Measurements from ENCODE around the gene DUSP21.

DUSP21 gene

GRCh38 chrX:44817029-44817428 is 26.8 kb upstream of the DUSP21 start:
- TF ChIP-seq RAD21 (IDR thresholded peaks at IDR 0.05; ENCODE audit: low read depth): no peak
- no peak for TF ChIP-seq EGR1 (IDR thresholded peaks at IDR 0.05)
- TF ChIP-seq CREB1 (IDR thresholded peaks at IDR 0.05; ENCODE audit: low read depth): no peak
- no peak for TF ChIP-seq FOXM1 (IDR thresholded peaks at IDR 0.05; ENCODE audit: borderline replicate concordance, low read depth)
- no peak for TF ChIP-seq TEAD4 (IDR thresholded peaks at IDR 0.05)
- TF ChIP-seq, protein P1, sequence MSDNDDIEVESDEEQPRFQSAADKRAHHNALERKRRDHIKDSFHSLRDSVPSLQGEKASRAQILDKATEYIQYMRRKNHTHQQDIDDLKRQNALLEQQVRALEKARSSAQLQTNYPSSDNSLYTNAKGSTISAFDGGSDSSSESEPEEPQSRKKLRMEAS (IDR thresholded peaks at IDR 0.05): no peak
- TF ChIP-seq USF1 (IDR thresholded peaks at IDR 0.05): no peak
- no peak for TF ChIP-seq TAF1 (IDR thresholded peaks at IDR 0.05; ENCODE audit: low read depth)
- no peak for TF ChIP-seq CEBPB (IDR thresholded peaks at IDR 0.05)
- TF ChIP-seq ZBTB7A (IDR thresholded peaks at IDR 0.05; ENCODE audit: low read depth): no peak
- TF ChIP-seq YY1 (IDR thresholded peaks at IDR 0.05; ENCODE audit: low read depth): no peak
- TF ChIP-seq REST (IDR thresholded peaks at IDR 0.05; ENCODE audit: low read depth): no peak
- no peak for TF ChIP-seq TCF12 (IDR thresholded peaks at IDR 0.05; ENCODE audit: low read depth)

DNA sequence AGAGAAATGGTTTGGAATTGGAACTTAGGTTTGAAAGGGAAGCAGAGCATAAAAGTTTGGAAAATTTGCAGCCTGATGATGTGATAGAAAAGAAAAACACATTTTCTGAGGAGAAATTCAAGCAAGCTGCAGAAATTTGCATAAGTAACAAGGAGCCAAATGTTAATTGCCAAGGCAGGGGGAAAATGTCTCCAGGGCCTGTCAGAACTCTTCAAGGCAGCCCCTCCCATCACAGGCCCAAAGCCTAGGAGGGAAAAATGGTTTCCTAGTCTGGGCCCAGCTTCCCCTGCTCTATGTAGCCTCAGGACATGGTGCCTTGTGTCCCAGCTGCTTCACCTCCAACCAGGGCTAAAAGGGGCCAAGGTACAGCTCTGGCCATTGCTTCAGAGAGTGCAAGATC is 21.2 kb upstream of the DUSP21 start:
- TF ChIP-seq EP300 (IDR thresholded peaks at IDR 0.05; ENCODE audit: borderline replicate concordance): no peak
- no peak for TF ChIP-seq TCF12 (IDR thresholded peaks at IDR 0.05; ENCODE audit: low read depth)
- TF ChIP-seq USF1 (IDR thresholded peaks at IDR 0.05): no peak
- no peak for TF ChIP-seq CEBPB (IDR thresholded peaks at IDR 0.05)
- no peak for TF ChIP-seq REST (IDR thresholded peaks at IDR 0.05; ENCODE audit: low read depth)
- no peak for TF ChIP-seq ZBTB7A (IDR thresholded peaks at IDR 0.05; ENCODE audit: low read depth)
- TF ChIP-seq FOXM1 (IDR thresholded peaks at IDR 0.05; ENCODE audit: borderline replicate concordance, low read depth): no peak
- TF ChIP-seq, protein P1 (IDR thresholded peaks at IDR 0.05): no peak
- no peak for TF ChIP-seq TAF1 (IDR thresholded peaks at IDR 0.05; ENCODE audit: low read depth)
- TF ChIP-seq TEAD4 (IDR thresholded peaks at IDR 0.05): no peak
- no peak for TF ChIP-seq CREB1 (IDR thresholded peaks at IDR 0.05; ENCODE audit: low read depth)
- no peak for TF ChIP-seq RAD21 (IDR thresholded peaks at IDR 0.05; ENCODE audit: low read depth)
- TF ChIP-seq YY1 (IDR thresholded peaks at IDR 0.05; ENCODE audit: low read depth): no peak

DNA sequence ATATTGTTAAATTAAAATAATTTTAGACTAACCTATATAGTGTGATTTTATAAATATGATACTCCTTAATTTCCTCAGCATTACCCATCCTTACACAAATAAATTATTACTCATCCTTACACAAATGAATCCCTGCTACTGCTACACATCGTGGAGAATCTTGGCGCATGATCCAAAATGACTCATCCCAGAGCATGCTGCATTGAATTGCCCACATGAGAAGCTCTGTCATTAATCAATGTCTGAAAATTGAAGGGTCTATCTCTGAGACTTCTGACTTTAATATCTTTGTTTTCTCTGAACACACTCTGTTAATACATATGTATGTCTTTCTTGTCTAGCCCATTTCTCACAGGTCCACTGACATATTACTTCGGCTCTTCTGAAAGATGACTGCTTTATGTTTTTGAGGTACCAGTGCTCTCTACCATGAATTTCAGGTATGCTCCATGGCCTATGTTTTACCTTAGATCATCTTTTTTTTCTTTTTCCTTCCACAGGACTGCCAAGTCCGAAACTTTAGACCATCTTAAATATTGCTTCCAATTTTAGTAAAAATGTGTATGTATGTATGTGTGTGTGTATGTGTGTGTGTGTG is 15.7 kb upstream of the DUSP21 start:
- TF ChIP-seq RAD21 (IDR thresholded peaks at IDR 0.05; ENCODE audit: low read depth): no peak
- no peak for TF ChIP-seq TEAD4 (IDR thresholded peaks at IDR 0.05)
- TF ChIP-seq CREB1 (IDR thresholded peaks at IDR 0.05; ENCODE audit: low read depth): no peak
- no peak for TF ChIP-seq ZBTB7A (IDR thresholded peaks at IDR 0.05; ENCODE audit: low read depth)
- no peak for TF ChIP-seq NFIC (IDR thresholded peaks at IDR 0.05)
- no peak for TF ChIP-seq TCF12 (IDR thresholded peaks at IDR 0.05; ENCODE audit: low read depth)
- TF ChIP-seq EGR1 (IDR thresholded peaks at IDR 0.05): no peak
- no peak for TF ChIP-seq EP300 (IDR thresholded peaks at IDR 0.05; ENCODE audit: borderline replicate concordance)
- no peak for TF ChIP-seq YY1 (IDR thresholded peaks at IDR 0.05; ENCODE audit: low read depth)
- no peak for TF ChIP-seq FOXM1 (IDR thresholded peaks at IDR 0.05; ENCODE audit: borderline replicate concordance, low read depth)
- TF ChIP-seq CEBPB (IDR thresholded peaks at IDR 0.05): no peak
- TF ChIP-seq, protein P1 (IDR thresholded peaks at IDR 0.05): no peak
- no peak for TF ChIP-seq USF1 (IDR thresholded peaks at IDR 0.05)
- TF ChIP-seq TAF1 (IDR thresholded peaks at IDR 0.05; ENCODE audit: low read depth): no peak
- no peak for TF ChIP-seq REST (IDR thresholded peaks at IDR 0.05; ENCODE audit: low read depth)
